ENCODE measurements around the gene ALDH9A1.
"Not testable (repeated sequence)": the region's sequence is repeated elsewhere in the genome, so short reads cannot be mapped to it uniquely, and the experiment has no call there.

ALDH9A1 gene

GRCh38 chr1:165697881-165698760 lies at the start of gene ALDH9A1:
Gene ALDH9A1, minus strand, starts transcription at chr1:165698562. Its CDS starts 4 bp downstream, at chr1:165698558.
- DNase-seq, result peak; percentile 96

GRCh38 chr1:165747632-165748447 lies 49.5 kb upstream of the ALDH9A1 start:
- no peak for DNase-seq

GRCh38 chr1:165744913-165745312 lies 46.6 kb upstream of the ALDH9A1 start:
- DNase-seq, result not testable (repeated sequence)

- no peak for DNase-seq
Observed at GRCh38 chr1:165742194-165742593, 43.8 kb upstream of the ALDH9A1 start.

GRCh38 chr1:165738794-165739193 lies 40.4 kb upstream of the ALDH9A1 start:
- no peak for DNase-seq

GRCh38 chr1:165737196-165737595 lies 38.8 kb upstream of the ALDH9A1 start:
- no peak for DNase-seq

- DNase-seq, result no peak
Observed at GRCh38 chr1:165734906-165735305, 36.5 kb upstream of the ALDH9A1 start.

GRCh38 chr1:165726841-165727240 lies 28.5 kb upstream of the ALDH9A1 start:
- no peak for DNase-seq

GRCh38 chr1:165726169-165726568 lies 27.8 kb upstream of the ALDH9A1 start:
- DNase-seq, result no peak

GRCh38 chr1:165717918-165718515 lies 19.7 kb upstream of the ALDH9A1 start:
- DNase-seq, result peak; percentile 84

GRCh38 chr1:165716265-165717051 lies 18.1 kb upstream of the ALDH9A1 start:
- not testable (repeated sequence) for DNase-seq

GRCh38 chr1:165712764-165713163 lies 14.4 kb upstream of the ALDH9A1 start:
- DNase-seq, result no peak

- DNase-seq, result no peak
Observed at GRCh38 chr1:165707984-165708706, 9.8 kb upstream of the ALDH9A1 start.

- DNase-seq, result no peak
Observed at GRCh38 chr1:165703648-165704047, 5.3 kb upstream of the ALDH9A1 start.

GRCh38 chr1:165701922-165702321 lies 3.6 kb upstream of the ALDH9A1 start:
- DNase-seq, result not testable (repeated sequence)

GRCh38 chr1:165699577-165699976 lies 1.2 kb upstream of the ALDH9A1 start:
- DNase-seq, result peak; percentile 24

- no peak for DNase-seq
Observed at GRCh38 chr1:165698761-165699052, 345 bp upstream of the ALDH9A1 start.

GRCh38 chr1:165697491-165697880 lies 876 bp downstream of the ALDH9A1 start:
- no peak for DNase-seq

- peak; percentile 69 for DNase-seq
Observed at GRCh38 chr1:165696625-165697100, 1.7 kb downstream of the ALDH9A1 start.

GRCh38 chr1:165695031-165695430 lies 3.3 kb downstream of the ALDH9A1 start:
- DNase-seq, result no peak

- DNase-seq, result no peak
Observed at GRCh38 chr1:165688046-165688445, 10.3 kb downstream of the ALDH9A1 start.

- no peak for DNase-seq
Observed at GRCh38 chr1:165686971-165687433, 11.4 kb downstream of the ALDH9A1 start.
